ENCODE measurements around the gene ICOS.

Gene ICOS, protein sequence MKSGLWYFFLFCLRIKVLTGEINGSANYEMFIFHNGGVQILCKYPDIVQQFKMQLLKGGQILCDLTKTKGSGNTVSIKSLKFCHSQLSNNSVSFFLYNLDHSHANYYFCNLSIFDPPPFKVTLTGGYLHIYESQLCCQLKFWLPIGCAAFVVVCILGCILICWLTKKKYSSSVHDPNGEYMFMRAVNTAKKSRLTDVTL

GRCh38 chr2:203936535-203936934, at the start of gene ICOS:
Gene ICOS (plus strand): TSS chr2:203936763. CDS start chr2:203936815, 52 bp downstream.
- DNase-seq = no peak

- no peak for DNase-seq
Observed at GRCh38 chr2:203887677-203888076, 48.9 kb upstream of the ICOS start.

DNA sequence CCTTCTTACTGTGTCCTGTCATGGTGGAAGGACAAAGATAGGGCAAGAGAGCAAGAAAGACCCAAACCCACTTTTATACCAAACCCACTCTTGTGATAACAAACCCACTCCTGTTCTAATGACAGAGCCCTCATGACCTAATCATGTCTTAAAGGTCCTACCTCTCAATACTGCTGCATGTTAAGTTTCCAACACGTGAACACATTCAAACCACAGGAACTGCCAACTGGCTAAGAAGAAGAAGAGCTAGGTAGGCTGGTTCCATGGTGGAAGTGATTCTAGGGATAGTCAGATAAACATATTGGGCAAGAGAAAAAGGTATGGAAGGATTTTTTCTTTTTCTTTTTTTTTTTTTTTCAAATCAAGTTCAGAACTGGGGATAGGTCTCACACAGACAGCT, 47.0 kb upstream of the ICOS start:
- DNase-seq = no peak

DNA sequence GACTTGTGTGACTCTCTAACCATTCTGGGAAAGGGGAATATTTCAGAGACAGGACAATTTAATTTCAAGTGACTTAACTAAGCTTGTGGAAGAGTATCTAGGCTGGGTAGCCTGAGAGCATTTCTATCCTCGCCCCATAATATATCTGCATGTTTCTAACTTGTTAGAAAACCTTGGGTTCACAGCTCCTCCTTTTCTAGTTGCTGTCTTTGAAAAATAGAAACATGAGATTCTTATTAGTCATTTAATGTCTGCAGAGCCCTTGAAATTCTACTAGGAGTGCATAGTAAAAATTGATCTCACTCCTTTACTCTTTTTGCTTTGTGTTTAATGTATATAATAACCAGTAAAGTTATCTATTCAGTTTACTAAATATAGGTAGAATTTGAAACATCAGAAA, 46.6 kb upstream of the ICOS start:
- no peak for DNase-seq

GRCh38 chr2:203890733-203891132, 45.8 kb upstream of the ICOS start:
- DNase-seq = no peak

GRCh38 chr2:203891474-203891873, 45.1 kb upstream of the ICOS start:
- DNase-seq = no peak

GRCh38 chr2:203892207-203892606, 44.4 kb upstream of the ICOS start:
- no peak for DNase-seq

- DNase-seq = no peak
Observed at GRCh38 chr2:203893401-203893800, 43.2 kb upstream of the ICOS start.

- no peak for DNase-seq
Observed at GRCh38 chr2:203893840-203894239, 42.7 kb upstream of the ICOS start.

DNA sequence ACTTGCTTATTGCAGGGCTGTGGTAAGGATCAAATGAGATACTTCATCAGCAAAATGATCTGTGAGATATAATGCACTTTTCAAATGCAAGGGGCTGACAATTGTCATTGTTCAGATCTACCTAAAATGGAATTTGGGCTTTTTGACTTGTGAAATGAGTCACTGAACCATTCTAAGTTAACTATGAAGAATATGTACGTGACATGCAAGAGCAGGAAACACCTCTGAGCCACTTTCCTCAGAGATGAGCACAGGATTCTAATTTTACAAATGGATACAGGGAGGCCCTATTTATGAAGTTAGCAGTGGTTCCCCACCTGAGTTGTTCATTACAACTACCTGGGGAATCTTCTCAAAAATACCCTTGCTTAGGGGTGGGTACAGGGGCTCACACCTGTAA, 42.3 kb upstream of the ICOS start:
- no peak for DNase-seq

DNA sequence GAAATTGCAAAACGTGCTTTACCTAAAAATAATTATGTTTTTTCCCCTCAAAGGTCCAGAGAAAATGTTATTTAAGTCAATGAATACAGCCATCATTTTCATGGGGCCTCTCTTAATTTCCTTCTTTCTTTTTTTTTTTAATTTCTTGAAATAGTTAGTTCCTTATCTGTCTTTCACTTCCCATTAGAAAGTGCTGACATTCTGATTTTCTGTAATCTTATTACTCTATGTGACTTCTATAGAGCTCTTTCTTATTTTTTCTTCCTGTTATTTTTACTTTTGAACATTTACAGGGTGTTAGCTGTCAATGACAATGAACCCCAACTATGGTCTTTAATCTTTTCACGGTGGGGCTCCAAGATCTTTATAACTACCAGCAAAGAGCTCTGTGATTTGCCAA, 39.0 kb upstream of the ICOS start:
- peak; percentile 23 for DNase-seq

DNA sequence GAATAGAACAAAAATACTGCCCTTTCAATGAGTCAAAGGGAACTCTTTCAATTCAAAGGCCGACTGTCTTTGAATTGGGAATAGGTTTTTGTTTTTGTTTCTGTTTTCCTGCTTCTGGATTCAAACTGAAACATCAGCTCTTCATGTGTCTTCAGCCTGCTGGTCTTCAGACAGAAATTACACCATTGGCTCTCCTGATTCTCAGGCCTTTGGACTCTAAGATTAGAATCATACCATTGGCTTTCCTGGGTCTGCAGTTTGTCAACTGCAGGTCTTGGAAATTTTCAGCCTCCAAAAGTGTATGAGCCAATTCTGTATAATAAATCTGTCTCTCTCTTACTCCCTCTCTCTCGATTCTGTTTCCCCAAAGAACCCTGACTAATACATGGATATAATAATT, 37.9 kb upstream of the ICOS start:
- no peak for DNase-seq

DNA sequence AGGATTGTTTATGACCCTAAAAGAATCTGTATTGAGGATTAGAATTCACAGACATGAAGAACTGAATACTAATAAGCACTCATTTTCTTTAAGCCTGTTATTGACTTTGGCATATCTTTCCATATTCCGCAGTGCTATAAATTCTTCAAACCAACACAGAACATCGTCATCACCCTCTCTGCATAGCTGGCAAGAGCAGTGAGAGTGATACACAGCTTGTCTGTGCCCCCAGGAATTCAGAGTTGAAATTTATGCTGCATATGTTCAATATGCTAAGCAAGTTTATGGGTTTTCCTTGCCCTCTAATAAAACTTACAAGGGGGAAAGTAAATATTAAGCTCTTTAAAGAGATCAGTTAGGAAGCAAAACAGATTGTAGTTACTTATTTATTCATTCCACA, 36.3 kb upstream of the ICOS start:
- DNase-seq = no peak

- DNase-seq = no peak
Observed at GRCh38 chr2:203904022-203904421, 32.5 kb upstream of the ICOS start.

- no peak for DNase-seq
Observed at GRCh38 chr2:203905656-203906055, 30.9 kb upstream of the ICOS start.

- peak; percentile 55 for DNase-seq
Observed at GRCh38 chr2:203908066-203908796, 28.3 kb upstream of the ICOS start.

DNA sequence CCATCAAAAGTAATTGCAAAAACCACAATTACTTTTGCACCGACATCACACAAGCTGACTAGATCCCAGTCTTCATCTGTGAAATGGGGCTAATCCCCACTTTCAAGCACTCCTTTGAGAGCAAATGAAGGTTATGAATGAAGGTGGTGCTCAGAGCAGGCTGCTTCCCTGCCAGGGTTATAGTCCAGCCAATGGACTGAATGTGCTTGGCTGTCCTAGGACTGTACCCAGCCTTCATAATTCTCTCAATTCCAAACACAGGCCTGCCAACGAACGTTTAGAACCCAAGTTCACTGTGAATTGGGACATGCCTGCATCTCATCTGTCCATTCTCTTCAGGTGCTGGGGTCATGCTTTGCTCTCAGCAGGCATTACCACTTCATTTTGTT, 27.8 kb upstream of the ICOS start:
- DNase-seq = no peak

- DNase-seq = peak; percentile 46
Observed at GRCh38 chr2:203909261-203909967, 27.1 kb upstream of the ICOS start.

DNA sequence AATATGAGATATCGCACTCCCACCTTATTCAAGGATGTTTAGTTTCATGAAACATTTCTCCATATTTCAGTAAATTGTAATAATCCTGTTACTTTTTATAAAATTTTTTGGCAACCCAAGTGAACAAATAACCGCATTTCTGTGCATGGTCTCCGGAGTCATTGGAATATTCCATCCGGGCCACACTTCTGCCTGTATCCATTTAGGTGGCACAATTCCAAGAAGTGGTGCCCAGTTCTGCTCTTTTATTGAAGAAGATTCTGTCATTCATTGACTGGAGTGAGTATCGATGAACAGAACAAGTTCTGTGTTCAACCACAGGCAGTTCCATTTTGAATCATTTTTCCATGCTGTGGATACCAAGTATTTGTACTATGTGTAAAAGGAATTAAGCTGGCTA, 26.6 kb upstream of the ICOS start:
- DNase-seq = no peak

GRCh38 chr2:203913947-203914346, 22.6 kb upstream of the ICOS start:
- no peak for DNase-seq

DNA sequence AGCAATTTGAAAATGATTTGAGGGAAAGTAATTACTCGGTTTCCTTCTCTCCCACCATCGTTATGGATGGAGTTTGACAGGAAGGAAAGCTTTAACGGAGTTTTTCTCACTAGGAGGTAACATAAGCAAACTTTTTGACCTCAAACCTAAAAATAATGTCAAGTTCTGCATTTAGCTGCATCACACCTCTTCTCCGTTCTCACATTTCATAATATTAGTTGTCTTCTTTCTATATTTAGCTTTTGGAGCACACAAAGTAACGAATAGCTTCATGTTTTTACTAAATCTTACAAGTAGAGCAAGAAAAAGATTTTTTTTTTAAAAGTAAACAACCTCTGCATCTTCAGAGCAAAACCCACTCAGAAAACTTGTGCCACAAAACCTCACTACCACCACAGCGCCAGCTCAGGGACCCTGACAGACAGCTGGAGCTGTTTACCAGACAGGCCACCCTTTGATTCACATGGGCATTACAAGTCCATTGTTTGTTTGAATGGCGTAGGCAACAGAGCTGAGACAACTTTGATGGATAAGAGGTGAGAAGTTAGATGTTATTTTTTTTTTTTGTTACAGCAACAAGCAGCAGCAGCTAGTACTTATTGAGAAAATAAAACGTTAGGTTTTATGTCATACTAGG, 21.9 kb upstream of the ICOS start:
- no peak for DNase-seq

GRCh38 chr2:203915256-203915655, 21.3 kb upstream of the ICOS start:
- no peak for DNase-seq

DNA sequence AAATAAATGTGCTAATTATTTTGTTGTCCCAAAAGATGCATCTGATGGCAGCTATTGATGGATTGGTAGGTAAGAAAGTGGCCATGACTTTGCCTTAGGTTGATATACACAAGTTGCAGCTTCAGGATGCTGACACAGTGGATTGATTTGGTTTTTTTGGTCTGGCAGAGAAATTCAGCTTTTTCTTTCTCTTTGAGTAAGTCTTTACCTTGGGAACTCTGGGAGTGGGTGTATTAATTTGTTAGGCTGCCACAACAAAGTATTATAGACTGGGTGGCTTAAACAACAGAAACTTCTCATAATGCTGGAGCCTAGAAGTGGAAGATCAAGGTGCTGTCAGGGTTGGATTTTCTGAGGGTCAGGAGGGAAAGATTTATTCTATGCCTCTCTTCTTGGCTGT, 19.8 kb upstream of the ICOS start:
- DNase-seq = no peak

DNA sequence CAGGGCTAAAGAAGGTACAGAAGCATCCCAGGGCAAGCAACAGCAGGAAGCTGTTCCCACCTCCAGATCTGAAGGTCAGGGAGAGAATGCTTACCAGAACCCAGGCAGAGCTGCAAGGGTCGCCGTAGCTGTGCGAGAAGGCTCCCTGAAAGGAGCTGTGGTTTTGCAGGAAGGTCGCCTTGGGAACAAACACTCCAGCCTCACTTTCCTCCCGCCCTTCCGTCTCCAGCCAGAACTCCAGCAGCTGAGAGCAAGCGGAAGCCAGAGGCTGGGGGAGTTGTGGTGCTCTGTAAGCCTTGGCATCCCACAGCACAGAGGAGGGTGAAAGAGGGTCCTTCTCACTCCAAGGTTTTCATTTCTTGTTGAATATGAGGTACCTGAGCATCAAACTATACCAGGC, 18.3 kb upstream of the ICOS start:
- DNase-seq = no peak

All from RPMI8226 (cell line).